K562 (cell line): ENCODE data around the gene CACNA2D3. TPM values are rescaled to one million over a fixed set of nuclear protein-coding genes. Genes with fewer than 3 reads are reported as not detected.

ENCODE experiments used
- ATAC-seq: fragments of 200-7000 bp; cut with Tn5 transposase; 3 replicates; pipeline ENCODE4 v1.9.1; 2020; ENCODE audit warnings: moderate library complexity
- BruUV-seq: library from RNA; stranded (reverse); fragments of 400-500 nt; replicated peaks from 2 replicates; lab custom pipeline; 2021; lab: Mats Ljungman, UMichigan
- CTCF ChIA-PET: fragments of 300-600 bp; formaldehyde crosslinking; extraction: SDS; loops from one replicate; lab custom pipeline; 2021; ENCODE audit warnings: low intra/inter-chr PET ratio; lab: Yijun Ruan, JAX
- POLR2A ChIA-PET: fragments of 300-600, 350-650 bp; sonication (Branson Sonifier 250); formaldehyde crosslinking; extraction: SDS; loops from one replicate; lab custom pipeline; 2021; ENCODE audit warnings: antibody characterized with exemption, inconsistent platforms; lab: Yijun Ruan, JAX
- DNase-seq, 4 experiments: peaks; one replicate each; pipeline versions ENCODE4 v3.0.0 to v3.0.0-alpha.2; 2011 to 2018; ENCODE audit warnings: low spot score in 3 of 4, mixed read lengths in 3 of 4; ENCODE audit errors: extremely low read depth in 1 of 4
- FAIRE-seq: peaks from 2 replicates; lab custom pipeline; 2011; peaks lifted over from hg19 to GRCh38; lab: Jason Lieb, UNC
- H2AFZ ChIP-seq: 2 replicates; pipeline ENCODE4 v1.6.0; 2011; ENCODE audit warnings: low read depth, low read length, control low read depth, inconsistent platforms
- H3K27ac ChIP-seq: fragments of 200-600 bp; 3 replicates; pipeline ENCODE4 v1.8.0; 2011; ENCODE audit warnings: low read depth, mild to moderate bottlenecking, control low read depth, inconsistent platforms, low read length, moderate library complexity, mixed read lengths; ENCODE audit errors: extremely low read depth
- H3K27me3 ChIP-seq, 2 experiments: fragments of 300-600 bp in 1 of 2; 2 replicates in 1 of 2; 3 replicates in 1 of 2; pipeline versions ENCODE4 v1.6.0 to v1.8.0; 2011; ENCODE audit warnings: inconsistent platforms in 2 of 2, low read length in 2 of 2, mild to moderate bottlenecking in 1 of 2, mixed read lengths in 1 of 2, moderate library complexity in 1 of 2; ENCODE audit not compliant: control insufficient read depth in 2 of 2, insufficient read depth in 2 of 2
- H3K36me3 ChIP-seq: fragments of 300-600 bp; 3 replicates; pipeline ENCODE4 v1.8.0; 2011; ENCODE audit warnings: mild to moderate bottlenecking, low read length, inconsistent platforms; ENCODE audit not compliant: control insufficient read depth, insufficient read depth
- H3K4me1 ChIP-seq, 2 experiments: fragments of 200-600 bp in 1 of 2; replicated peaks in 1 of 2; 2 replicates in 1 of 2; 3 replicates in 1 of 2; pipeline versions ENCODE4 v1.5.1 to v1.8.0; 2011; ENCODE audit warnings: inconsistent platforms in 2 of 2, low read length in 2 of 2, mild to moderate bottlenecking in 1 of 2, mixed read lengths in 1 of 2, moderate library complexity in 1 of 2; ENCODE audit not compliant: control insufficient read depth in 2 of 2, insufficient read depth in 2 of 2
- H3K4me2 ChIP-seq: 2 replicates; pipeline ENCODE4 v1.6.1; 2011; ENCODE audit warnings: low read length, control low read depth, inconsistent platforms, mixed read lengths; ENCODE audit not compliant: insufficient read depth
- H3K4me3 ChIP-seq: fragments of 200-600 bp; sonication (generic), shearing (Covaris generic); 2 replicates; pipeline ENCODE4 v1.5.1; 2016; ENCODE audit warnings: control low read depth, inconsistent platforms
- H3K79me2 ChIP-seq: fragments of 200-600 bp; 3 replicates; pipeline ENCODE4 v1.8.0; 2011; ENCODE audit warnings: low read length, inconsistent platforms; ENCODE audit not compliant: control insufficient read depth, insufficient read depth
- H3K9ac ChIP-seq, 2 experiments: 2 replicates each; pipeline versions ENCODE4 v1.6.0 to v1.6.1; 2011; ENCODE audit warnings: low read depth in 2 of 2, low read length in 2 of 2, control low read depth in 1 of 2, inconsistent platforms in 1 of 2, mild to moderate bottlenecking in 1 of 2, mixed read lengths in 1 of 2; ENCODE audit not compliant: insufficient read depth in 1 of 2
- H3K9me1 ChIP-seq: one replicate; pipeline ENCODE4 v1.6.0; 2011; ENCODE audit warnings: inconsistent platforms, mild to moderate bottlenecking, low read length, moderate library complexity; ENCODE audit not compliant: control insufficient read depth, insufficient read depth
- H3K9me3 ChIP-seq: replicated peaks from 2 replicates; pipeline ENCODE4 v1.5.1; 2011; ENCODE audit warnings: low read depth, low read length, inconsistent platforms; ENCODE audit not compliant: control insufficient read depth, insufficient read depth
- H4K20me1 ChIP-seq: replicated peaks from 2 replicates; pipeline ENCODE4 v1.6.1; 2011; ENCODE audit warnings: low read length, inconsistent platforms, mixed read lengths; ENCODE audit not compliant: control insufficient read depth, insufficient read depth
- ARNT ChIP-seq, 2 experiments: fragments of 450-650 bp; IDR thresholded peaks; 2 replicates each; pipeline ENCODE4 v1.6.1; 2016; ENCODE audit warnings: mild to moderate bottlenecking in 1 of 2
- CTBP1 ChIP-seq: fragments of 450-650 bp; IDR thresholded peaks from 2 replicates; pipeline ENCODE4 v1.6.1; 2016; ENCODE audit warnings: borderline replicate concordance
- E2F3 ChIP-seq: fragments of 250-450 bp; sonication (Bioruptor Pico); IDR thresholded peaks from 2 replicates; pipeline ENCODE4 v1.4.0; 2020; ENCODE audit warnings: mild to moderate bottlenecking
- FOXK2 ChIP-seq, 2 experiments: fragments of 450-650 bp; IDR thresholded peaks in 1 of 2; conservative IDR thresholded peaks in 1 of 2; 2 replicates each; pipeline ENCODE4 v1.6.1; 2016; ENCODE audit warnings: low read depth in 2 of 2, mild to moderate bottlenecking in 1 of 2
- MEF2D ChIP-seq: conservative IDR thresholded peaks from 2 replicates; pipeline ENCODE4 v1.6.1; 2016; ENCODE audit warnings: low read depth, missing genetic modification characterization, missing compliant biosample characterization
- NFIC ChIP-seq: fragments of 450-650 bp; IDR thresholded peaks from 2 replicates; pipeline ENCODE4 v1.6.1; 2017; ENCODE audit warnings: mild to moderate bottlenecking, inconsistent platforms
- RFX5 ChIP-seq: IDR thresholded peaks from 2 replicates; pipeline ENCODE4 v1.6.1; 2011; ENCODE audit warnings: low read depth, mild to moderate bottlenecking, improper control_type of control experiment, low read length
- ZNF165 ChIP-seq: fragments of 250-450 bp; sonication (Bioruptor Pico); IDR thresholded peaks from 2 replicates; pipeline ENCODE4 v1.4.0; 2020; ENCODE audit warnings: borderline replicate concordance
- ZNF354B ChIP-seq: fragments of 250-450 bp; sonication (Bioruptor Pico); IDR thresholded peaks from 2 replicates; pipeline ENCODE4 v1.4.0; 2020
- ZNF445 ChIP-seq: fragments of 250-450 bp; sonication (Bioruptor Pico); IDR thresholded peaks from 2 replicates; pipeline ENCODE4 v1.4.0; 2020; ENCODE audit warnings: low read depth, mild to moderate bottlenecking, moderate library complexity
- WGBS: fragments of 100-300 bp; shearing (Covaris generic); methylation state at CpG from one replicate; pipeline ENCODE4 v1.1.6; 2016; ENCODE audit warnings: low coverage, mixed read lengths; ENCODE audit not compliant: insufficient coverage; ENCODE audit errors: missing lambda C conversion rate; 5-methylcytosine and 5-hydroxymethylcytosine counted together
- in situ Hi-C: fragments of 300-500 bp; cut with MboI; formaldehyde crosslinking; loops from 4 replicates; pipeline ENCODE4 v1.15.0; 2018; ENCODE audit warnings: inconsistent platforms, mixed read lengths
- intact Hi-C: fragments of 100-400 bp; cut with micrococcal nuclease; formaldehyde crosslinking; loops from 2 replicates; pipeline ENCODE4 v1.14.2; 2022
- polyA plus RNA-seq, 8 experiments: library from polyadenylated mRNA; depleted of rRNA in 4 of 8; stranded (reverse) in 5 of 8; unstranded in 3 of 8; fragments of >200 nt; fragmentation: Nextera tagmentation in 2 of 8; fragmentation: Illumina TruSeq in 1 of 8; extraction: Ambion mirVana in 2 of 8; extraction: Trizol in 1 of 8; gene quantifications; 2 replicates each; pipeline versions ENCODE4 v1.2.1 to v1.2.3, GENCODE V29; 2011 to 2014; ENCODE audit warnings: inconsistent platforms in 1 of 8, missing spikeins in 1 of 8
- total RNA-seq, 7 experiments: library from RNA; depleted of rRNA in 6 of 7; stranded (reverse); fragments of >200 nt in 6 of 7; fragmentation: Illumina TruSeq in 2 of 7; extraction: Trizol in 2 of 7; gene quantifications; 2 replicates each; pipeline versions ENCODE4 v1.2.1 to v1.2.3, GENCODE V29; 2011 to 2021; ENCODE audit warnings: low replicate concordance in 1 of 7
- TF ChIP-seq, protein P1 (sequence below): fragments of 450-650 bp; formaldehyde crosslinking; IDR thresholded peaks from 2 replicates; pipeline ENCODE4 v1.4.0; 2020; ENCODE audit warnings: mild to moderate bottlenecking
- TF ChIP-seq, protein P2 (sequence below), 2 experiments: fragments of 250-450 bp in 1 of 2; fragments of 450-650 bp in 1 of 2; sonication (Bioruptor Pico) in 1 of 2; IDR thresholded peaks; 2 replicates each; pipeline versions ENCODE4 v1.6.1 to v1.8.0; 2016 to 2021; ENCODE audit warnings: mild to moderate bottlenecking in 2 of 2, moderate library complexity in 2 of 2, missing compliant biosample characterization in 1 of 2, missing genetic modification characterization in 1 of 2
- TF ChIP-seq, protein P3 (sequence below): fragments of 450-650 bp; IDR thresholded peaks from 2 replicates; pipeline ENCODE4 v1.7.0; 2016; ENCODE audit warnings: borderline replicate concordance

Gene CACNA2D3
- total and polyA plus RNA-seq, 9 of the 15 experiments (the other 6 are each of a cell fraction or from before 2014, with no cell fraction given) = 0.01 TPM; not detected in 8

DNA sequence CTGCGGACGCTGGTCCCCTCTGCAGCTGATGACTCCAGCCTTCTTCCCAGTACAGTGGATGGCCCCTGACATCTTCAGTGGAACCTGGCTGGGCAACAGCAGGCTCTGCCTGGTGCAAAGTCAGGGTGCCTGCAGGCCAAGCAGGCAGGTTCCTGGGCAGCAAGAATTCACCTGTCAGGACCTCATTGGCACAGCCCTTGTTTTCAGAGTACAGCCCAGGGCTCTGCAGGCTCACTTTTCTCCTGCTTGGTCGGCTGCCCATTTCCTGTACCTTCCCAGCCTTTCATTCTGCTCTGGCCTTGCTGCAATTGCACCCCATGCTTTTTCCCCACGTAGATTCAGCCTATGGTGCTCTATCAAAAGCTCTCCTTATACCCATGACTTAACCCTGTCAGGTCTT lies 749.5 kb downstream of the CACNA2D3 start:
- Histone ChIP-seq H3K9me1 (no peaks in the 10 kb centered on the region), H3K36me3 (no peaks in the 10 kb centered on the region), H3K79me2 (no peaks in the 10 kb centered on the region), H3K4me3 (no peak overlapping the region), H3K9ac (no peak overlapping the region), H3K9me3 (no peaks in the 10 kb centered on the region), H3K27me3 (0 out of 5 replicates have a peak, but pooled peaks cover 0 to 6% of the 10 kb centered on the region in 2 experiments), H3K4me2 (no peak overlapping the region), H3K27ac (no peak overlapping the region), H4K20me1 (no peaks in the 10 kb centered on the region), H3K4me1 (no peaks in the 10 kb centered on the region), H2AFZ (no peak overlapping the region)
- CTCF ChIA-PET = no interaction called here
- WGBS = 0% methylated on average over 4 of the region's 4 CpGs
- POLR2A ChIA-PET = no interaction called here
- DNase-seq (no peak), ATAC-seq (no peak), FAIRE-seq (no peak)
- intact Hi-C loops = loop anchor here (10.0 kb wide), 1 partner anchor 113 kb away; no protein-coding TSS in a partner anchor
- no TSS peak for BruUV-seq
- in situ Hi-C loops = no loop called here
- TF ChIP-seq NFIC (no peak), FOXK2 (conservative IDR thresholded peaks at IDR 0.05 in 1 of 2, IDR thresholded peaks at IDR 0.05 in 1 of 2; ENCODE audit: low read depth in 2 of 2) (no peak), CTBP1 (no peak), MEF2D (no peak), RFX5 (no peak), ZNF354B (CRISPR knock-in tag) (no peak), E2F3 (no peak), ZNF445 (CRISPR knock-in tag) (no peak), ZNF165 (CRISPR knock-in tag) (no peak), ARNT (IDR thresholded peaks at IDR 0.05) (no peak)
- TF ChIP-seq, protein P1, sequence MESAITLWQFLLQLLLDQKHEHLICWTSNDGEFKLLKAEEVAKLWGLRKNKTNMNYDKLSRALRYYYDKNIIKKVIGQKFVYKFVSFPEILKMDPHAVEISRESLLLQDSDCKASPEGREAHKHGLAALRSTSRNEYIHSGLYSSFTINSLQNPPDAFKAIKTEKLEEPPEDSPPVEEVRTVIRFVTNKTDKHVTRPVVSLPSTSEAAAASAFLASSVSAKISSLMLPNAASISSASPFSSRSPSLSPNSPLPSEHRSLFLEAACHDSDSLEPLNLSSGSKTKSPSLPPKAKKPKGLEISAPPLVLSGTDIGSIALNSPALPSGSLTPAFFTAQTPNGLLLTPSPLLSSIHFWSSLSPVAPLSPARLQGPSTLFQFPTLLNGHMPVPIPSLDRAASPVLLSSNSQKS (CRISPR knock-in tag) = no peak
- TF ChIP-seq, protein P2, sequence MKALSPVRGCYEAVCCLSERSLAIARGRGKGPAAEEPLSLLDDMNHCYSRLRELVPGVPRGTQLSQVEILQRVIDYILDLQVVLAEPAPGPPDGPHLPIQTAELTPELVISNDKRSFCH (CRISPR knock-in tag; IDR thresholded peaks at IDR 0.05) = no peak
- TF ChIP-seq, protein P2 (tag; IDR thresholded peaks at IDR 0.05) = no peak
- TF ChIP-seq, protein P3, sequence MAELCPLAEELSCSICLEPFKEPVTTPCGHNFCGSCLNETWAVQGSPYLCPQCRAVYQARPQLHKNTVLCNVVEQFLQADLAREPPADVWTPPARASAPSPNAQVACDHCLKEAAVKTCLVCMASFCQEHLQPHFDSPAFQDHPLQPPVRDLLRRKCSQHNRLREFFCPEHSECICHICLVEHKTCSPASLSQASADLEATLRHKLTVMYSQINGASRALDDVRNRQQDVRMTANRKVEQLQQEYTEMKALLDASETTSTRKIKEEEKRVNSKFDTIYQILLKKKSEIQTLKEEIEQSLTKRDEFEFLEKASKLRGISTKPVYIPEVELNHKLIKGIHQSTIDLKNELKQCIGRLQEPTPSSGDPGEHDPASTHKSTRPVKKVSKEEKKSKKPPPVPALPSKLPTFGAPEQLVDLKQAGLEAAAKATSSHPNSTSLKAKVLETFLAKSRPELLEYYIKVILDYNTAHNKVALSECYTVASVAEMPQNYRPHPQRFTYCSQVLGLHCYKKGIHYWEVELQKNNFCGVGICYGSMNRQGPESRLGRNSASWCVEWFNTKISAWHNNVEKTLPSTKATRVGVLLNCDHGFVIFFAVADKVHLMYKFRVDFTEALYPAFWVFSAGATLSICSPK = no peak
